Glutamatergic neuron (in vitro differentiated cells): ENCODE results near the gene CFAP97. TPM values are rescaled to one million over a fixed set of nuclear protein-coding genes. Genes with fewer than 3 reads are reported as not detected.

ENCODE experiments used
- DNase-seq: peaks from one replicate; pipeline ENCODE4 v3.0.0; 2022
- H3K27ac Mint-ChIP-seq: one replicate; pipeline ENCODE4 v1.8.0; 2020; ENCODE audit warnings: mild to moderate bottlenecking, mixed read lengths, inconsistent platforms; ENCODE audit not compliant: unreplicated experiment
- H3K27me3 Mint-ChIP-seq: one replicate; pipeline ENCODE4 v1.8.0; 2020; ENCODE audit warnings: mild to moderate bottlenecking, moderate library complexity, mixed read lengths, inconsistent platforms; ENCODE audit not compliant: unreplicated experiment
- H3K36me3 Mint-ChIP-seq: one replicate; pipeline ENCODE4 v1.8.0; 2020; ENCODE audit warnings: mild to moderate bottlenecking, mixed read lengths, inconsistent platforms; ENCODE audit not compliant: unreplicated experiment
- H3K4me1 Mint-ChIP-seq: one replicate; pipeline ENCODE4 v1.8.0; 2020; ENCODE audit warnings: mild to moderate bottlenecking, low read depth, mixed read lengths, inconsistent platforms; ENCODE audit not compliant: unreplicated experiment
- H3K4me3 Mint-ChIP-seq: one replicate; pipeline ENCODE4 v1.8.0; 2020; ENCODE audit warnings: mild to moderate bottlenecking, mixed read lengths, inconsistent platforms; ENCODE audit not compliant: unreplicated experiment
- H3K9me3 Mint-ChIP-seq: one replicate; pipeline ENCODE4 v1.8.0; 2020; ENCODE audit warnings: mild to moderate bottlenecking, moderate library complexity, mixed read lengths, inconsistent platforms; ENCODE audit not compliant: unreplicated experiment
- total RNA-seq: library from RNA; stranded (reverse); fragmentation: NEBNext Ultra II Directional; extraction: Animal tissue kit (Norgen Biotek cat#: 25700); gene quantifications from one replicate; pipeline ENCODE4 v1.2.1, GENCODE V29; 2021; ENCODE audit not compliant: unreplicated experiment
- TF ChIP-seq, protein P1 (sequence below): fragments of 200-600 bp; sonication (generic); IDR thresholded peaks from one replicate; pipeline ENCODE4 v1.5.0; 2021; ENCODE audit not compliant: partially characterized antibody, unreplicated experiment

The CFAP97 gene
- total RNA-seq, 1 donor from 2014 or later: 28.4 TPM

DNA sequence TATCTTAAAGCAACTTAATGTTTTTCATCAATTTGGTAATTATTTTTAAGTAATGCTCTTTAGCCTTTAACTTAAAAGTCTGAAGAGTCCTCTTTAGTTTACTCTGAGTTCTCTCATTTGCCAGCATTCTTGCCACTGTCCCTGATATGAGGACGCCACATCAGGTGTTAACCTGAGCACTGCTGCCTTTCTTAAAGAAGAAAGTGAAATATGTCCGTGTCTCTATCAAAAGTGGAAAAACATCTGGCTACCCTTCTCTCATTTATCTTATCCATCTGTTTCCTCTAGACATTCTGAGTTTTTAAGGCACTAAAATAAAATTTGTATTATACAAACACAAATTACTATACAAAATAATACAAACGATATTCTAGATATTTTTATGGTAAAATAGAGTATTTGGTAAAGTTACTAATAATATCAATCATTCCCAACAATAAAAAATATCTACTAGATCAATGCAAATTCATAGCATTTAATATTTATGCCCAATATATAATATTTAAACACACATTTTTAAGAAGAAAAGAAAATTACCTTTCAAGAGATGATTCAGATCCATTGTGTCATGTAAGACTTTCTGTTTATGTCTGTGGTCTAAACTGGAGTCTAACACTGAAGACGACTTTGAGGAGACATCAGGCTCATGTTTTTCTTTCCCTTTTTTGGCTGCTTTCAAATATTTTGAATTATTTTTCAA, 14.0 kb downstream of the CFAP97 start:
- Mint-ChIP-seq H3K4me3 (no peak overlapping the region), H3K4me1 (peaks cover 2% of the 10 kb centered on the region), H3K9me3 (no peaks in the 10 kb centered on the region), H3K27ac (no peak overlapping the region), H3K36me3 (no peaks in the 10 kb centered on the region), H3K27me3 (no peaks in the 10 kb centered on the region)
- TF ChIP-seq, protein P1, sequence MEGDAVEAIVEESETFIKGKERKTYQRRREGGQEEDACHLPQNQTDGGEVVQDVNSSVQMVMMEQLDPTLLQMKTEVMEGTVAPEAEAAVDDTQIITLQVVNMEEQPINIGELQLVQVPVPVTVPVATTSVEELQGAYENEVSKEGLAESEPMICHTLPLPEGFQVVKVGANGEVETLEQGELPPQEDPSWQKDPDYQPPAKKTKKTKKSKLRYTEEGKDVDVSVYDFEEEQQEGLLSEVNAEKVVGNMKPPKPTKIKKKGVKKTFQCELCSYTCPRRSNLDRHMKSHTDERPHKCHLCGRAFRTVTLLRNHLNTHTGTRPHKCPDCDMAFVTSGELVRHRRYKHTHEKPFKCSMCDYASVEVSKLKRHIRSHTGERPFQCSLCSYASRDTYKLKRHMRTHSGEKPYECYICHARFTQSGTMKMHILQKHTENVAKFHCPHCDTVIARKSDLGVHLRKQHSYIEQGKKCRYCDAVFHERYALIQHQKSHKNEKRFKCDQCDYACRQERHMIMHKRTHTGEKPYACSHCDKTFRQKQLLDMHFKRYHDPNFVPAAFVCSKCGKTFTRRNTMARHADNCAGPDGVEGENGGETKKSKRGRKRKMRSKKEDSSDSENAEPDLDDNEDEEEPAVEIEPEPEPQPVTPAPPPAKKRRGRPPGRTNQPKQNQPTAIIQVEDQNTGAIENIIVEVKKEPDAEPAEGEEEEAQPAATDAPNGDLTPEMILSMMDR: no peak
- DNase-seq: no peak

GRCh38 chr4:185186769-185187168, 17.0 kb downstream of the CFAP97 start:
- TF ChIP-seq, protein P1: no peak
- no peak overlapping the region for H3K27ac Mint-ChIP-seq
- H3K4me3 Mint-ChIP-seq: no peak overlapping the region
- H3K4me1 Mint-ChIP-seq: peaks cover 5% of the 10 kb centered on the region
- DNase-seq: no peak
- no peaks in the 10 kb centered on the region for H3K9me3 Mint-ChIP-seq
- no peaks in the 10 kb centered on the region for H3K36me3 Mint-ChIP-seq
- H3K27me3 Mint-ChIP-seq: no peaks in the 10 kb centered on the region

GRCh38 chr4:185183622-185184281, 20.0 kb downstream of the CFAP97 start:
- Mint-ChIP-seq H3K9me3 (no peaks in the 10 kb centered on the region), H3K27me3 (no peaks in the 10 kb centered on the region), H3K4me3 (no peak overlapping the region), H3K36me3 (no peaks in the 10 kb centered on the region), H3K4me1 (peaks cover 5% of the 10 kb centered on the region), H3K27ac (no peak overlapping the region)
- peak; percentile 72 for DNase-seq
- TF ChIP-seq, protein P1: peak; percentile 78

GRCh38 chr4:185182239-185182638, 21.6 kb downstream of the CFAP97 start:
- no peak for DNase-seq
- Mint-ChIP-seq H3K36me3 (no peaks in the 10 kb centered on the region), H3K27me3 (no peaks in the 10 kb centered on the region), H3K4me1 (peaks cover 5% of the 10 kb centered on the region), H3K27ac (no peak overlapping the region), H3K9me3 (no peaks in the 10 kb centered on the region), H3K4me3 (no peak overlapping the region)
- TF ChIP-seq, protein P1: no peak

- no peak overlapping the region for H3K27ac Mint-ChIP-seq
- peaks cover 3% of the 10 kb centered on the region for H3K4me1 Mint-ChIP-seq
- H3K9me3 Mint-ChIP-seq: no peaks in the 10 kb centered on the region
- TF ChIP-seq, protein P1: no peak
- H3K4me3 Mint-ChIP-seq: no peak overlapping the region
- no peaks in the 10 kb centered on the region for H3K36me3 Mint-ChIP-seq
- no peak for DNase-seq
- no peaks in the 10 kb centered on the region for H3K27me3 Mint-ChIP-seq
Measured at GRCh38 chr4:185179488-185179887, 24.3 kb downstream of the CFAP97 start.
